ENCODE measurements around the gene CLDN7.
A peak's percentile ranks its signal among the peaks of the same experiment; 100 is the strongest.

The CLDN7 gene

DNA sequence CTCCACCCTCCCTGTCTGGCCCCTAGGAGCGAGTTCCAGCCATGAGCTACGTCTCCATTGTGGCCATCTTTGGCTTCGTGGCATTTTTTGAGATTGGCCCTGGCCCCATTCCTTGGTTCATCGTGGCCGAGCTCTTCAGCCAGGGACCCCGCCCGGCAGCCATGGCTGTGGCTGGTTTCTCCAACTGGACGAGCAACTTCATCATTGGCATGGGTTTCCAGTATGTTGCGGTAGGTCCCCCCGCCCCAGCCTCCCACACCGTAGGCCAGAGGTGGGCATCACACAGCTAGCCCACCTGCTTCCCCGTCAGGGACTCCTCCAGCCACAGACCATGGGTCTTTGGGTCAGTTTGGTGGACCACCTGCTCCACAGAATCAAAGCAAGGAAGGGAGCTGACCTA is 23.4 kb upstream of the CLDN7 start:
- DNase-seq (ENCODE audit: low spot score) = peak; percentile 0

DNA sequence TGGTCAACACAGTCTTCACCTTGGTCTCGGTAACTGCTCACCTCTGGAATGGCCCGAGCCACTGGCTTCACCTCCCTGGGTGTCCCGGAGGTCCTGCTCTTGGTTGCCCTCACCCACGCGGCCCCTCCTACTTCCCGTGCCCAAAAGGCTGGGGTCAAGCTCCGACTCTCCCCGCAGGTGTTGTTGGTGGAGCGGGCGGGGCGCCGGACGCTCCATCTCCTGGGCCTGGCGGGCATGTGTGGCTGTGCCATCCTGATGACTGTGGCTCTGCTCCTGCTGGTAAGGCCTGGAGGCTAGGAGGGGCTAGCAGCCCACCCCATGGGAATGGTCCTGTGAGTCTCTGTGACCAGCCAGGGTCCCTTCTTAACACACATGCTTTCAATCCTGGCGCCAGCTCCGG is 22.6 kb upstream of the CLDN7 start:
- DNase-seq (ENCODE audit: low spot score) = no peak

DNA sequence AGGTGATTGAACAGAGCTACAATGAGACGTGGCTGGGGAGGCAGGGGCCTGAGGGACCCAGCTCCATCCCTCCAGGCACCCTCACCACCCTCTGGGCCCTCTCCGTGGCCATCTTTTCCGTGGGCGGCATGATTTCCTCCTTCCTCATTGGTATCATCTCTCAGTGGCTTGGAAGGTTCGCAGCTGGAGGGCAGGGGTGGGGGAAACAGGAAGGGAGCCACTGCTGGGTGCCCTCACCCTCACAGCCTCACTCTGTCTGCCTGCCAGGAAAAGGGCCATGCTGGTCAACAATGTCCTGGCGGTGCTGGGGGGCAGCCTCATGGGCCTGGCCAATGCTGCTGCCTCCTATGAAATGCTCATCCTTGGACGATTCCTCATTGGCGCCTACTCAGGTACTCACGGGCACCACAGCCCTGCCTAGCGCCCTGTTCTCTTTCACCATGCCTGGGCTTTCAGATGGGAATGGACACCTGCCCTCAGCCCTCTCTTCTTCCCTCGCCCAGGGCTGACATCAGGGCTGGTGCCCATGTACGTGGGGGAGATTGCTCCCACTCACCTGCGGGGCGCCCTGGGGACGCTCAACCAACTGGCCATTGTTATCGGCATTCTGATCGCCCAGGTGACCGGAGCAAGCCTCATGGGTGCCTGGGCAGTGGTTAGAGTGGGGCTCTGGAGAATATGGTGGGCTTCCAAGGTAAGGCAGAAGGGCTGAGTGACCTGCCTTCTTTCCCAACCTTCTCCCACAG is 21.4 kb upstream of the CLDN7 start:
- DNase-seq (ENCODE audit: low spot score) = no peak

DNA sequence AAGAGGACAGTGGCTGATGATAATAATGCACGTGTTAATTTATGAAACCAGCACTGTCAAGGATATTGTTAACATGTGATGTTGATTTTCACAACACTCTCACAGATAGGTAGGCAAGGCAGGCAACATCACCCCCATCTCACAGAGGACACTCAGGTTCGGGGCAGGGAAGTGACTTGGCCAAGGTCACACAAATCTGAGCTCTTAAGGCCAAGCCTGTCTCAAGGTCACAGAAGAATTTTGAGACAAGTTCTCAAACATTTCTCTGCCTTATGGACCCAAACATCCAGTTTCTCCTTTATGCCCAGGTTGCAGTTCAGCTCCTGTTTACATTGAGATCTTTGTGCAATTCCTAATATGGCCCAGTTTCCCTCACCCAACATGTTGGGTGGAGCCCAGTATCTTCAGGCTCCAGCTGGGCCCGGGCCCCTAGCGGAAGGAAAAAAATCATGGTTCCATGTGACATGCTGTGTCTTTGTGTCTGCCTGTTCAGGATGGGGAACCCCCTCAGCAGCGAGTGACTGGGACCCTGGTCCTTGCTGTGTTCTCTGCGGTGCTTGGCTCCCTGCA is 20.6 kb upstream of the CLDN7 start:
- peak; percentile 15 for DNase-seq (ENCODE audit: low spot score)

DNA sequence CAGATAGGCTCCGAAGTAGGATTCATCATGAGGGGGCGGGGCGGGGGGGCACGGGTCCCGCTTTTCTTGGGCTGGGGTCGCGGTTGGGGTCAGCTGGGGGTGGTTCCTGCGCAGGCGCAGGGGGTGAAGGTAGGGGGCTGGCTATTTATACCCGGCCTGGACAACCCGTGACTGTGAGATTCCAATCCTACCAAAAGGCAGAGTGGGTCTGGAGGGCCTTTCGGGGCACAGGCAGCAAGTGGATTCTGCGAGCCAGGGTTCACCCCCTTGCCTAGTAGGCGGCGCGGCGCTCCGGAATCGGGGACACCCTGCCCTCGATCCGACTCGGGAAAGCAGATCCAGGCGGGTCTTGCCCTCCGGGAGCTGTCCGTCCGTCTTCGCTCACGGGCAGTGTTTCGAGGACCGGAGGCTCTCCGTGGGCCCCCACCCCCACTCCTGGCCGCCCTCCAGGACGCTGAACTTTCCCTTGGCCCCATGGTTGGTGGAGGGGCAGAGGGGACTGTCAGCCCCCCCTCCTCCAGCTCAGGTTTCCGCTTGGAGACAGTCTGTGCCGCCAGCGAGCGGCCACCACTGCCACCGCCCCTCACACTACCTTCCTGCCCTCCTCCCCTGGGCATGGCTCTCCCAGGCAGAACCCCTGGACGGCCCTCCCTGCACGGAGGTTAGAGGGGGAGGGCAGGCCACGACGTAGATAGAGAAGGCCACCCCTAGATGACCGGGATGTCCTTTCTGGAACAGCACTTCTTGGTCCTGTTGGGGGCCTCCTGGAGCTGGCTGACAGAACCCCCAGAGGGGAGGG is 19.9 kb upstream of the CLDN7 start:
- peak; percentile 1 for DNase-seq (ENCODE audit: low spot score)

DNA sequence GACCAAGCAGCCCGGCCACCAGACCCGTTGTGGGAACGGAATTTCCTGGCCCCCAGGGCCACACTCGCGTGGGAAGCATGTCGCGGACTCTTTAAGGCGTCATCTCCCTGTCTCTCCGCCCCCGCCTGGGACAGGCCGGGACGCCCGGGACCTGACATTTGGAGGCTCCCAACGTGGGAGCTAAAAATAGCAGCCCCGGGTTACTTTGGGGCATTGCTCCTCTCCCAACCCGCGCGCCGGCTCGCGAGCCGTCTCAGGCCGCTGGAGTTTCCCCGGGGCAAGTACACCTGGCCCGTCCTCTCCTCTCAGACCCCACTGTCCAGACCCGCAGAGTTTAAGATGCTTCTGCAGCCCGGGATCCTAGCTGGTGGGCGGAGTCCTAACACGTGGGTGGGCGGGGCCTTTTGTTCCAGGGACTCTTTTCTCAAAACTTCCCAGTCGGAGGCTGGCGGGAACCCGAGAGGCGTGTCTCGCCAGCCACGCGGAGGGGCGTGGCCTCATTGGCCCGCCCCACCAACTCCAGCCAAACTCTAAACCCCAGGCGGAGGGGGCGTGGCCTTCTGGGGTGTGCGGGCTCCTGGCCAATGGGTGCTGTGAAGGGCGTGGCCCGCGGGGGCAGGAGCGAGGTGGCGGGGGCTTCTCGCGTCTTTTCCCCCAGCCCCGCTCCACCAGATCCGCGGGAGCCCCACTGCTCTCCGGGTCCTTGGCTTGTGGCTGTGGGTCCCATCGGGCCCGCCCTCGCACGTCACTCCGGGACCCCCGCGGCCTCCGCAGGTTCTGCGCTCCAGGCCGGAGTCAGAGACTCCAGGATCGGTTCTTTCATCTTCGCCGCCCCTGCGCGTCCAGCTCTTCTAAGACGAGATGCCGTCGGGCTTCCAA is 19.0 kb upstream of the CLDN7 start, which contains the start of gene SLC2A4:
TSS of gene SLC2A4 (plus strand) at position 645 of the 879 bp plus-strand sequence. CDS start at position 862, 217 bp downstream.
- peak; percentile 96 for DNase-seq (ENCODE audit: low spot score)

DNA sequence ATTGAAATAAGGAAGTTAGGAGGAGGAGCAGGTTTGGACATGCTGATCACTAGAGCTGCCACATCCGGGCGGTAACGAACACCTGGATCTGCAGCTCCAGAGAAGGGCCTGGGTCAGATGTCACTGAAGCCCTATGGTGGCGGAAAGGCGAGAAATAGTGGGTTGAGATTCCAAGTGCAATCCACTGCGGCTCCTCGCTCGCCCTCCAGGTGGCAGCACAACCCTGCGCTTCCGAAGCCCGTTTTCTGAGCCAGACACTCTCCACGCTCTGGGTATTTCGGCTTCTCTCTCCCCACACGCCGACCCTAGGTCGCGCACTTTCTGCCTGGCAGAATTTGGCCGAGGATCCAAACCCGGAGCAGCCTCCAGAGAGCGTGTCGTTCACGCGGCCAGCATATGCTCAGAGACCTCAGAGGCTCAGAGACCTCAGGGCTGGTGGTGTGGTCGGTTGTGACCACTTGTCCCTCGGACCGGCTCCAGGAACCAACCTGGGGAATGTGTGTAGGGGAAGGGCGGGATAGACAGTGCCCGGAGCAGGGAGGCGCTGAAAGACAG is 18.3 kb upstream of the CLDN7 start:
- peak; percentile 91 for DNase-seq (ENCODE audit: low spot score)

DNA sequence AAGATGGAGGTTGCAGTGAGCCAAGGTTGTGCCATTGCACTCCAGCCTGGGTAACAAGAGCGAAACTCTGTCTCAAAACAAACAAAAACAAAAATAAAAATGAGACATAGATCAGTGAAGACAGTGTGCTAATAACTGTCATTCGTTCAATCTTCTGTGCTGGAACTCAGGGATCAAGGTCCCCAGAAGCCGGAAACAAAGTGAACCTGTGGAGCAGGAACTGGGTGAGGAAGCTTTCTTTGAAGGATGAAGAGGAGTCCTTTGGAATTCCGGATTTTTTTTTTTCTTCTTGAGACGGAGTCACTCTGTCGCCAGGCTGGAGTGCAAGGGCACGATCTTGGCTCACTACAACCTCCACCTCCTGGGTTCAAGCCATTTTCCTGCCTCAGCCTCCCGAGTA is 17.2 kb upstream of the CLDN7 start:
- DNase-seq (ENCODE audit: low spot score) = no peak

DNA sequence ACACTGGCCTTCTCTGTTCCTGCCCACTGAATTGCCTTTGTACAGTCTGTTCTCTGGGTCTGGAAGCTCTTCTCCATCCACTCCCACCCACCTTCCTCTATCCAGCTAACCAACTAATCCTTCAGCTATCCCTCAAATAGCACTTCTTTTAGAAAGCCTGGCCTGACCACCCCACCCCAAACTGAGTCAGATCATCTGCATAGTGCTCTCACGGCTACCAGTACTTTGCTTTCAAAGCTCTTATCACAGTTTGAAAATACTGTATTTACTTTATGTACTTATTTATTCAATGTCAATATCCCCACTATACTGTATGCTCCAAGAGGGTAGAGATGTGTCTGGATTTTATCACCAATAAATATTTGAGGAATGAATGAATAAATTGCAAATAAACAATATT is 4.5 kb upstream of the CLDN7 start:
- no peak for DNase-seq (ENCODE audit: low spot score)

DNA sequence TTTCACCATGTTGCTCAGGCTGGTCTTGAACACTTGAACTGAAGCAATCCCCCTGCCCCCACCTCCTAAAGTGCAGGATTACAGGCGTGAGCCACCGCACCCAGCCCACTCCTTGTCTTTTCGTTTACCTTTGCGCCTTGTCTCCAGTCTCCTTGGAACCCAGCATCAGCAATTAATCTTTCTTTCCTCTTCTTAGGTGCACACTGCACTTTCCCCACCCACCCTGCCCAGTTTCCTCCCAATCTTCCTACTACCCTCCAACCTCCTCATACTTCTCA is 1.5 kb upstream of the CLDN7 start:
- no peak for DNase-seq (ENCODE audit: low spot score)

DNA sequence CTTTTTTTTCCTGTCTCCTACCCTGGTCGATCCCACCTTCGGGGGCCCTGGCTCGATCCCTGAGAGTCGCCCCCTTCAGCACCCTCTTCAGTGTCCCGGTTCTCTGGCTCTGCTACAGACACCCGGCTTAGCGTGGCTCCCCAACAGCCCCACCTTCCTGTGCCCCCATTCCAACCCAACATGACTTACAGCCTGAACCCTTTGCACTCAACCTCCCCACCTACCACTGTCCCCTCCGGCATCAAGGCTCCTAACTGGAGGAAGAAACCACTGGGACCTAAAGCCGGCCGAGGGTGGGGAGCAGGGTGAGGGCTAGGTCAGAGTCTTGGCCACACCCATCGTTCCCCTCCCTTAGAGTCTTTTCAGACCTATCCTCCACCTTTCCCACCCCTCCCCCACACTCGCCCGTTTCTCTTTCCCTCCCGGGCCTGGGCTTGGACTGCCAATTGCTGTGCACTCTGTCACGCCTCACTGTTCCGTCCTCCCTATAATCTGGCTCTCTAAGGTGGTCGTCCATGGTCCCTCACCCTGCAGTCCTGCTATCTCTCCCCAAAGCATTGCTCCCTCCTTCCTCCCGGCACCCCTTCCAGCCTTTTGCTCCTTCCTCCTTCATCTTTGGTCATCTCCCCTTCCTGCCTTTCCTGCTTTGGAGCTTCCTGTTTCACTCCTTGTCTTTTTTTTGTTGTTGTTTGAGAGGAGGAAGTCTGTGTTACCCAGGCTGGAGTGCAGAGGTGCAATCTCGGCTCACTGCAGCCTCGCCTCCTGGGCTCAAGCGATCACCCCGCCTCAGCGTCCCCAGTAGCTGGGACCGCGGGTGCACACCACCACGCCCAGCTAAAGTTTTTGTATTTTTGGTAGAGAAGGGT is 890 bp upstream of the CLDN7 start:
- no peak for DNase-seq (ENCODE audit: low spot score)

DNA sequence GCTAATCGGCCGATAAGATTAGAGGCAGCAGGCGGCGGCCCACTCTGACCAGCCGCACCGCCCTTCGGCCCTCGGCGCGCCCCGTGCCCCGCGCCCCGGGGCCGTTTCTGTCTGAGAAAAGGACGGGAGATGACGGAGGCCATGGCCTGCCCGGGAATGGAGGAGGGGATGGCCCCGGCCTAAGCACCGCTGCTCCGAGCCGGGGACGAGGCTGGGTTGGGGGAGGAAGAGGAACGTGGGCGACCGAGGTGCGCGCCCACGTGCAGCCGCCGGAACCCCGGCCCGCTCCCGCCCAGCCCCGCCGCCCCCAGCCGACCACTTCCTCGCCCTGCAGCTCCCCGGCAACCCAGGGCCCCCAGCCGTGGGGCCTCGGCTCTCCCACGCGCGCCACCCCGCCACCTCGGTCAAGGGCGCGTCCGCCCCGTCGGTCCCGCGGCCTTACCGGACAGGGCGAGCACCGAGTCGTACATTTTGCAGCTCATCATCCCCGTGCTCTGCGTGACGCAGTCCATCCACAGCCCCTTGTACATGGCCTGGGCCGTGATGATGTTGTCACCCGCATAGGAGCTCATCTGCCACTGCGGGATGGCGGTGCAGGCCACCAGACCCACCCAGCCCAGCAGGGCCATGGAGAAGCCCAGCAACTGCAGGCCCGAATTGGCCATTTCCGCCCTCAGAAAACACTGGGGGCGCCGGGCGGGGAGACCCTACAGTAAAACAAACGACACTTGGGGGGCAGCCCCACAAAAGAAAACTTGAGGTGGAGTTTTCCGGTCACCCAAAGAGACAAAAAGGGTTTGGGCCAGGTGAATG is 693 bp downstream of the CLDN7 start:
- DNase-seq (ENCODE audit: low spot score) = peak; percentile 40

DNA sequence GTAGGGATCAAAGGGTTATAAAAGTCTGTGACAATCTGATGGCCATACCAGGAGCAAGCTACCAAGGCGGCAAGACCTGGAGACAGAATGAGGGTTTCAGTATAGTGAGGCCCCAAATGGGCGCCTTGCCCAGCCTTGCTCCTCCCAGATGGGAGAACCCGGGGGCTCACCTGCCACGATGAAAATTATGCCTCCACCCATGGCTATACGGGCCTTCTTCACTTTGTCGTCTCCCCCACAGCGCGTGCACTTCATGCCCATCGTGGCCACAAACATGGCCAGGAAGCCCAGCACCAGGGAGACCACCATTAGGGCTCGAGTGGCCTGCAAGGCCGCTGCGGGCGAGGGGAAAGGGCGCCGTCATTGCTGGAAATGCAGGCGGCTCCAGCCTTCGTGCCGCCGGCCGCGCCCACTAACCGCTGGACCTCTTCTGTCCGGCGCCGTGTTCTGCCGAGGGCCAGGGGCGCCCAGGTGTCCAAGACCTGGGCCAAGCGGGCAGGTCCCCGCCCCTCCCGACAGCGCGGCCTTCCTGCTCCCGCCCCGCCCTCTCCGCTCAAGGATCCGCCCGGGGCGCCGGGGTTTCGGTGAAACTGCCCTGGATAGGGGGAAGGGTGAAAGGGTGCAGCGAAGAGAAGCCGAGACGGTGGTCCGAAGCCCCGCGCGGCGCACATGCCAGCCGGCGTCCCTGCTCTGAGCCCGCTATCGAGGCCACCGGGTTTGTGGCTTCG is 1.5 kb downstream of the CLDN7 start:
- peak; percentile 51 for DNase-seq (ENCODE audit: low spot score)

DNA sequence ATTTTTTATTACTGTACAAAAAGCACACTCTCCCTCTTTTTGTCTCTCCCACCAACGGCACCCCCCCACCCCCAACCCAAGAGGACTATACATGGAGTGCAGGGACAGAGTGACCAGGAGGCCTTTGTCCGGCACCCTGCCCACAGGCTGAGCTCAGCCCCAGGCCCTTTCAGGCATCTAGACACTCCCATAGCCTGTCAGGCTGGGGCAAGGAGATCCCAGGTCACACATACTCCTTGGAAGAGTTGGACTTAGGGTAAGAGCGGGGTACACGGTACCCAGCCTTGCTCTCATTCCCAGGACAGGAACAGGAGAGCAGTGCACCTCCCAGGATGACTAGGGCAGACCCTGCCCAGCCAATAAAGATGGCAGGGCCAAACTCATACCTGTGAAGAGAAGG is 2.1 kb downstream of the CLDN7 start:
- DNase-seq (ENCODE audit: low spot score) = no peak

DNA sequence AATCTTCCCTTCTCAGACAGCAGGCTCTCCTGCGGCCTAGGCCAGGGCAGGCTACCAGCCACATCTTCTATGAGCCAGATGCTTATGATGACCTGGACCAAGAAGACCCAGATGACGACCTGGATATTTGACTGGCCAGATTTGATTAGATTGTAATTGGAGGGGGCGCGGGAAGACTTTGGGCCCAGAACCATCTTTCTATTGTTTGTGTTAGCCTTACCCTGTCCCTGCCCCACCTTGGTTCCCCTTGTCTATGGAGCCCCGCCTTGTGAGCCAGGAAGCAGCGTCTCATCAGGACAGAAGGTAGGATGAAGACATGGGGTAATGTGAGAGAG is 2.8 kb downstream of the CLDN7 start:
- DNase-seq (ENCODE audit: low spot score) = no peak

DNA sequence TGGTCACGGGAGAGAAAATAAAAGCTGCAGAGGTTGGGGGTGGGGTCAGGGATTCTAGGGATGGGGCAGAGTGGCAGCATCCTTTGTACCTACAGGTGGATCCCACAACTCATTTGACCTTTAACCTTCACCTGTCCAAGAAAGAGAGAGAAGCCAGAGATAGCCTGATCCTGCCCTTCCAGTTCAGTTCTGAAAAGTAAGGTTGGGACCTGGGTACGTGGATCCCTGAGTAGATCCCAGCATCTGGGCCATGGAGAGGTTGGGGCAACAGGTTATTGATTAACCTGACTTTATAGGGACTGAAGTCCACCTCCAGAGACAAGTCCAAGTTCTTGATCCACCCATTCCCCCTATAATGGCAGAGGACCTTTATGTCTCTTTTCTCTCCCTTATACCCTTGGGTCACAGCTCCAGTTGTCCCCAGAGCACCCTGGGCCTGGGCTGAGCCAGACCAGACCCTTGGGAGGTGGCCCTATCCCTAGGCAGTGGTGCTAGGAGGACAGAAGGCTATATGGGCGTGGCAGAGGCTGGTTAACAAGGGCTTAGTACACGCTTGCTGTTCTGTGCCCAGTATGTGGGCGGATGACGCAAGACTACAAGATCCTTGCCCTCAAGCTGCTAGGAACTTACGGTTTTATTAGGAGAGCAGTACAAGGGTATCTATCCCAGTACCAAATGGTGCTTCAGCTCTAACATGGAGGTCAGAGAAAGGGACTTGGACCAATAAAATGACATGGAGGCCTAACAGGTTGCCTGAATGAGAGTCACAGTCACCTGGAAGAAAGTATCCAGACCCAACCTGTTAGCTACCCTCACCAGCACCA is 3.3 kb downstream of the CLDN7 start:
- DNase-seq (ENCODE audit: low spot score) = no peak

DNA sequence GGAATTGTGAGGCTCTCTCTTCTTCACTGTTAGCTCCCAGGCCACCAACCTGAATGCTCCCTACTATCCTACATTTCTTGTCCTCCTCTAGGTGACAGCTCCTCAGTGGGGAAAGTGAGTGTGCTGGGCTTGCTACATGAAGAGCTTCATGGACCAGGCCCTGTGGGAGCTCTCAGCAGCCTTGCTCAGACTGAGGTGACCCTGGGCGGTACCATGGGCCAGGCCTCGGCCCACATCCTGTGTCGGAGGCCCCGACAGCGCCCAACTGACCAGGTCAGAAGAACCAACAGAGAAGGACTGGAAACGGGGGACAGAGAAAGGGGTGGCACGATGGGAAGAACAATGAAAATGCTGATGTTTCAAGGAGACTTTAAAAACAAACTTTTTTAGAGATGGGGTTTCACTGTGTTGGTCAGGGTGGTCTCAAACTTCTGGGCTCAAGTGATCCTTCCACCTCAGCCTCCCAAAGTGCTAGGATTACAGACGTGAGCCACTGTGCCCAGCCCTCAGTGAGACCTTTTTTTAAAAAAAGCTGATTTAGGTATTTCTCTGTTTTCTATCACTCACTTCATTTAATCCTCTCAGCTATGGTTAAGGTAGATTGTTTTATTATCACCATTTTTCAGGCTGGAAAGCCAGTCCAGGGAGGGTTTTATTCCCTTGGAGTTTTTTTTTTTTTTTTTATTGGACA is 5.4 kb downstream of the CLDN7 start:
- no peak for DNase-seq (ENCODE audit: low spot score)

DNA sequence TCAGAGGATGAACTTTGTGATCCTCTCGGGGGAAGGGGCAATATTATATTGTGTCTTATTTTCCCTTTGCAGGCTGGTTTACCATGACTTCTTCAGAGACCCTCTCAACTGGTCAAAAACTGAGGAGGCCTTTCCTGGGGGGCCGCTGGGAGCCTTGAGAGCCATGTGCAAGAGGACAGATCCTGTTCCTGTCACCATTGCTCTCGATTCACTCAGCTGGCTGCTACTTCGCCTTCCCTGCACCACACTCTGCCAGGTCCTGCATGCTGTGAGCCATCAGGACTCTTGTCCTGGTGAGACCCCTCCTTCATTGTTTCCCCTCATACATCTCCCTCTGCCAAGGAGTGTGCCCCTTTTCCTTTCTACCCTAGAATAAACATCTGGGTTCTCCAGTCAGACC is 7.8 kb downstream of the CLDN7 start:
- no peak for DNase-seq (ENCODE audit: low spot score)

Measured in GM03348 (cell line).